Measurements from ENCODE around the gene RCOR2. TPM values are rescaled to one million over a fixed set of nuclear protein-coding genes. Genes with fewer than 3 reads are reported as not detected.

RCOR2 gene
- total RNA-seq, 1 experiment from 2014 or later: 3.4 TPM

- H3K9me2 ChIP-seq (ENCODE audit: insufficient read depth): no peaks in the 10 kb centered on the region
- no peak overlapping the region for H3K4me3 ChIP-seq
- no peak for TF ChIP-seq CTCF (conservative IDR thresholded peaks at IDR 0.05)
- TF ChIP-seq EZH2 (IDR thresholded peaks at IDR 0.05; ENCODE audit: low read depth): no peak
- H3K4me2 ChIP-seq: 0 out of 2 replicates have a peak overlapping the region, but pooled peaks have one; percentile 4
- peak in 1 of 2 experiments; percentile 53 for DNase-seq
- no peaks in the 10 kb centered on the region for H3K79me2 ChIP-seq (ENCODE audit: low read depth)
- no peaks in the 10 kb centered on the region for H4K20me1 ChIP-seq (ENCODE audit: insufficient read depth)
- peaks cover 33% of the 10 kb centered on the region for H3F3A ChIP-seq (ENCODE audit: insufficient read depth, low read depth)
- no peak overlapping the region for H3K27ac ChIP-seq
- CTCF ChIA-PET: no interaction called here
- H2AFZ ChIP-seq: no peak overlapping the region
- H3K9me3 ChIP-seq (ENCODE audit: insufficient read depth, low read depth): no peaks in the 10 kb centered on the region
- POLR2A ChIA-PET (ENCODE audit: unreplicated experiment): interaction anchor here (0.7 to 0.9 kb wide), 2 partner anchors 12 to 199 kb away, joined by 5 to 6 read pairs; no protein-coding TSS in a partner anchor
- H3K36me3 ChIP-seq (ENCODE audit: low read depth): no peaks in the 10 kb centered on the region
- peaks cover 41% of the 10 kb centered on the region for H3K4me1 ChIP-seq (replicated peaks; ENCODE audit: insufficient read depth)
- no TSS peak for BruUV-seq (replicated peaks)
- intact Hi-C loops (cut with micrococcal nuclease; ENCODE audit: unreplicated experiment): no loop called here
- no peaks in the 10 kb centered on the region for H3K27me3 ChIP-seq (ENCODE audit: insufficient read depth, low read depth)
These were observed 5.8 kb upstream of the RCOR2 start for GRCh38 chr11:63922673-63923192.

GRCh38 chr11:63920939-63921417 lies 4.0 kb upstream of the RCOR2 start:
- intact Hi-C loops (cut with micrococcal nuclease; ENCODE audit: unreplicated experiment): no loop called here
- peaks cover 53% of the 10 kb centered on the region for H3K4me1 ChIP-seq (replicated peaks; ENCODE audit: insufficient read depth)
- H4K20me1 ChIP-seq (ENCODE audit: insufficient read depth): no peaks in the 10 kb centered on the region
- H3K79me2 ChIP-seq (ENCODE audit: low read depth): no peaks in the 10 kb centered on the region
- H3K4me3 ChIP-seq: no peak overlapping the region
- peaks cover 33% of the 10 kb centered on the region for H3F3A ChIP-seq (ENCODE audit: insufficient read depth, low read depth)
- H3K27ac ChIP-seq: no peak overlapping the region
- H3K4me2 ChIP-seq: 0 out of 2 replicates have a peak overlapping the region, but pooled peaks have one; percentile 81
- no peaks in the 10 kb centered on the region for H3K27me3 ChIP-seq (ENCODE audit: insufficient read depth, low read depth)
- BruUV-seq (replicated peaks): no TSS peak
- H3K9me2 ChIP-seq (ENCODE audit: insufficient read depth): no peaks in the 10 kb centered on the region
- no peak for DNase-seq
- no peak overlapping the region for H2AFZ ChIP-seq
- ChIA-PET CTCF (interaction anchor here (0.7 kb wide), 1 partner anchor 1551 kb away, joined by 7 read pairs; no protein-coding TSS in a partner anchor), POLR2A (ENCODE audit: unreplicated experiment) (interaction anchor here (1.1 kb wide), 1 partner anchor 82 kb away, joined by 3 read pairs; no protein-coding TSS in a partner anchor)
- H3K9me3 ChIP-seq (ENCODE audit: insufficient read depth, low read depth): no peaks in the 10 kb centered on the region
- H3K36me3 ChIP-seq (ENCODE audit: low read depth): no peaks in the 10 kb centered on the region
- TF ChIP-seq CTCF (conservative IDR thresholded peaks at IDR 0.05): no peak
- TF ChIP-seq EZH2 (IDR thresholded peaks at IDR 0.05; ENCODE audit: low read depth): no peak

DNA sequence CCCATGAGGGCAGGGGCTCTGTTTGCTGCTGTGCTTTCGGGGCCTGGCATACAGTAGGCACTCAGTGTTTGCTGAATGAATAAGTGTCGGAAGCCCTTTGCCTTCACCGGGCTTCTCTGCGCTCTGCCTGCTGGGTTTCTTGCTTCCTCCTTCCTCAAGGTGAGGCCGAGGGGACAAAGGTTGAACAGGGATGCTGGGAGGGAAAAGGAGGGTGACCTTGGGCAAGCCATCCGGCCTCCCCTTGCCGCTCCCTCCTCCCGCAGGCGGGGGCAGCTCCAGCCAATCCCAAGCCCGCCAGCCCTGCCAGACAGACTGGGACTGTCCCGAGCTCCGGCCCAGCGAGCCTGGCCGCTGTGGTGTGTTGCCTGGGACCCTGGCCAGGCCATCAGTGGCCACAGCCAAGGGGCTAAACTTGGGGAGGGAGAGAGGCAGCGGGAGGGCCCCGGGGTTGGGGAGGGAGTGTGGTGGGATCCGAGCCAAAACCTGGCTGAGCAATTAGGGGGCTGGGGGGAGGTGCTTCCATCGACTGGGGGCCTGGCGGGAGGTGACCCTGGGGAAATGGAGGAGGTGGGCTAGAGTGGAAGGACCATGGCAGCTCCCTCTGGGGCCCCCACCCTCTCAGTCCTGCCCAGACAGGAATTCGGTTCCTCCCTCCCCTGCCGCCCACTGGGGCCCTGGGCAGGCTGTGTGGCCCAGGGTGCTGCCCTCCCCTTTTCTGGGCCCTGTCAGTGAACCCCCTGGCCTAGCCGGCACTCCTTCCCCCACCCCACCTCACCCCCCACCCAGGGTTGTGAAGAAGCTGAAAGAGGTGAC lies 3.4 kb upstream of the RCOR2 start:
- DNase-seq: peak in 1 of 2 experiments; percentile 49
- H3K9me3 ChIP-seq (ENCODE audit: insufficient read depth, low read depth): no peaks in the 10 kb centered on the region
- H3K4me2 ChIP-seq: peak overlapping the region; percentile 81
- H3K27me3 ChIP-seq (ENCODE audit: insufficient read depth, low read depth): no peaks in the 10 kb centered on the region
- peaks cover 33% of the 10 kb centered on the region for H3F3A ChIP-seq (ENCODE audit: insufficient read depth, low read depth)
- no peaks in the 10 kb centered on the region for H3K9me2 ChIP-seq (ENCODE audit: insufficient read depth)
- CTCF ChIA-PET: interaction anchor here (0.6 to 0.9 kb wide), 3 partner anchors 14 to 1550 kb away, joined by 4 to 7 read pairs (median 5); no protein-coding TSS in a partner anchor
- peak overlapping the region; percentile 62 for H3K4me3 ChIP-seq
- TF ChIP-seq EZH2 (IDR thresholded peaks at IDR 0.05; ENCODE audit: low read depth) (no peak), CTCF (conservative IDR thresholded peaks at IDR 0.05) (no peak)
- peak overlapping the region; percentile 85 for H2AFZ ChIP-seq
- no peaks in the 10 kb centered on the region for H3K36me3 ChIP-seq (ENCODE audit: low read depth)
- H4K20me1 ChIP-seq (ENCODE audit: insufficient read depth): no peaks in the 10 kb centered on the region
- peak overlapping the region; percentile 55 for H3K27ac ChIP-seq
- H3K79me2 ChIP-seq (ENCODE audit: low read depth): no peaks in the 10 kb centered on the region
- BruUV-seq (replicated peaks): no TSS peak
- intact Hi-C loops (cut with micrococcal nuclease; ENCODE audit: unreplicated experiment): no loop called here
- peaks cover 53% of the 10 kb centered on the region for H3K4me1 ChIP-seq (replicated peaks; ENCODE audit: insufficient read depth)
- POLR2A ChIA-PET (ENCODE audit: unreplicated experiment): interaction anchor here (0.6 to 1.1 kb wide), 3 partner anchors 14 to 82 kb away, joined by 3 to 10 read pairs (median 8); partner anchors contain the start of gene MARK2
